HG03460 (cell line): ENCODE data around the gene USP15.

Source experiments
- ATAC-seq: cut with Tn5 transposase; IDR thresholded peaks from one replicate; pipeline ENCODE4 v1.9.1; 2021; ENCODE audit not compliant: unreplicated experiment

Gene USP15

GRCh38 chr12:62279961-62280360 is 19.8 kb downstream of the USP15 start:
- ATAC-seq = no peak

GRCh38 chr12:62282057-62282774 is 22.0 kb downstream of the USP15 start:
- no peak for ATAC-seq

DNA sequence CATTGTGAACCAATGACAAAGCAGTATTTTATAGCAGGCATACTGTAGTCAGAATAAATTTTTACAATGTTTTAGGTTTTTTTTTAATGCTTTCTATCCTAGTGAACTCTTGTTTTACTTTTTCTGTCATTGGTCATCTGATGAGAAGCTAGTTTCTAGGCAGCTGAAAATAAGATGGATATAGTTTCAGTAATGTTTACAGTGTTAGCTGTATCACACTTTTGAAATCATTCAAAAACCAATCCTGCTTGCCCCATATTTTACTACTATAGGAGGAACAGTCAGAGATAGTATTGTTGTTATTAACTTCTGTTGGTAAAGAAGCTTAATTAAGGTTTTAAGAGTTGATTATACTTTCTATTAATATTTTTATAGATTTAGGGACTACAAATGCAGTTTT is 24.5 kb downstream of the USP15 start:
- ATAC-seq = no peak

- ATAC-seq = no peak
Observed at GRCh38 chr12:62285284-62285683, 25.1 kb downstream of the USP15 start.

GRCh38 chr12:62288328-62288727 is 28.1 kb downstream of the USP15 start:
- no peak for ATAC-seq

GRCh38 chr12:62290846-62291245 is 30.6 kb downstream of the USP15 start:
- ATAC-seq = no peak

DNA sequence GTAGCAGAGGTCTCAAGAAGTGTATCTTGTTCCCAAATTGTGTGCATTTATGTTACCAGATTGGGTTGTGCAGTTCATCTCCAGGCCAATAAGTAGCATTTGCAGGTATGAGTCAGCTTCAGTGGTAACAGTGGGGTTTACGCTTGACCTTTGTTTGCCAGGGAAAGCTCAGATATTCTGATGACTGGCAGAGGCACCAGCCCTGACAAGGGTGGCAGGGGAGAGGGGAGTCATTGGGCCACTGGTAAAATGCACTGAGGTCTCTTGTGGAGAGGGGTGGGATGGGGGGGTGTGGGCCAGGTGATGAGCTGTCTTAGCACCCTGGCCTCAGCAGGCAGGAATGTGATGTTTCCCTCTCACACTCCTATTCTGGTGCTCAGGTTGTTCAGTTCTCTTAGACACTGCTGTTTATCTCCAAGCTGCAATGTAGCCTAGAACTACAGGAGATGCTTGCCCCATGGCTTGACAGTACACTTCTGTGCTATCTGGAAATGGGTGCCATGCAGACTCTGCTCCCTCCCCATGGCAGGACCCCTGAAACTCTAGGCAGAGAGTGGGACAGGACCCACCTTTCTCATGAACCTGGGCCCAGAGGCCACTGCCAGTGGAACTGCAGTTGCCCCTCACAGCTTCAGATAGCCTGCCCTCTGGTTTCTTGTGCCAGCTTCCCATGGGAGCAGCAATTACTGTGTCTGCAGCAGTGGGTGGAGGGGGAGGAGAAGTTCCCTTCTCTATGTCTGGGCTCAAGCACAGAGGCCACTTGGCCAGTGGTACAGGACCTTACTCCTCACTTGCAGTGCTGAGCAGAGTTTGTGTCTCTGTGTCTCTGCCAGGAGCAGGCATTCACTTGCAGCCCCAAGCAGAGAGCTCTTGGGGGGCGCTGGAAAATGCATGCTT is 31.9 kb downstream of the USP15 start:
- ATAC-seq = no peak

DNA sequence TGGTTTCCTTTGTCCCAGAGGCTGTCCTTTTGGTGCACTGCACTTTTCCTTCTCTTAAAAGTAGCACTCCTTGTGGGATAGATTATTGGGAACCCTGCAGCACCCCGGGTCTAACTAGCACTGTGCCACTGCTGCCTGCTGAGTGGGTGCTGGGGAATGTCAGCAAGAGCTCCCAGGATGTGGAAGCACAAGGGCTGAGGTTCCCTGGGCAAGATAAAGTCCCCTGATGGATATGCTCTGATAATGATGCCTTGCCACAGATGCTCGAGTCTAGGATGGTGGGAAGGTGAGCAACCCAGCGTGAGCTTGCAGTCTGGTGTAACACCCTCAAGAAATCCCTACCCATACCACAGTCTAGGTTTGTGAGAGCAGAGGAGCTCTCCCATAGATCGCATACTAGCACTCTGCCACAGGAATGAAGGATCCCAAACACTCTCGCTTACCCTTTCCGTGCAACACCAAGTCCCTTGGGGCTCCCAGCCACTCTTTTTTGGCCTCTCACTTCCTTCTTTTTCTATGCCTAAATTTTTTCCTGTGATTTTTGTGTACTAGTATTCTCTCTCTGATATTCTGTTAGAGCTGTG is 32.6 kb downstream of the USP15 start:
- no peak for ATAC-seq

GRCh38 chr12:62294378-62294777 is 34.2 kb downstream of the USP15 start:
- no peak for ATAC-seq

DNA sequence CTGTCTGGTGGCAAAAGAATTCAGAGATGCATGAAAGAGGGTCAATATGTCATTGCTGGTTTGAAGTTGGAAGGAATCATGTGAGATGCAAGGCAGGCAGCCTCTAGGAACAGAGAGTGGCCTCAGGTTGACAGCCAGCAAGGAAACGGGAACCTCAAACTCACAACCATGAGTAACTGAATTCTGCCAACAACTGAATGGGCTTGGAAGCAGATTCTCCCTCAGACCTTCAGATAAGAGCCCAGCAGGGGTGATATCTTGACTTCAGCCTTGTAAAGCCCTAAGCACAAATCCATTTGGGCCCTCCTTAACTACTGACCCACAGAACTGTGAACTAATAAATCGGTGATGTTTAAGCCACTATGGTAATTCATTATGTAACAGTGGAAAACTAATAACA is 35.8 kb downstream of the USP15 start:
- no peak for ATAC-seq

DNA sequence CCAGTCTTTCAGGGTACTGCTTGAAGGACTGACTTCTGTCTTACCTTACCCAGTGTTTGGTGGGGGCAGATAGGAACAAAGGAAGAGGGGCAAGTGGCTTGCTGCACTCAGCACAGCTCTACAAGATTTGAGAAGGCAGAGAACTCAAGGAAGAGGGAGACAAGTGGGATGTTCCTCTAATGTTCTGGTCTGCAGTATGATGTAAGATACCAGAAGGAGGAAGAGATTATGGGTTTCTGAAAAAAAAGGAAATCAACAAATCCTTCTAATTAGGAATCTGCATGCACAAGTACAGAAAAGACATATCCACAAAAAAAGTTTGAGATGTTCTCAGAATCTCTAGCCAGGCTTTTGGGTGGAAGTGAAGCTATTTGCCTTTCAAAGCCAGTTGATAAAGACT is 37.1 kb downstream of the USP15 start:
- ATAC-seq = no peak

DNA sequence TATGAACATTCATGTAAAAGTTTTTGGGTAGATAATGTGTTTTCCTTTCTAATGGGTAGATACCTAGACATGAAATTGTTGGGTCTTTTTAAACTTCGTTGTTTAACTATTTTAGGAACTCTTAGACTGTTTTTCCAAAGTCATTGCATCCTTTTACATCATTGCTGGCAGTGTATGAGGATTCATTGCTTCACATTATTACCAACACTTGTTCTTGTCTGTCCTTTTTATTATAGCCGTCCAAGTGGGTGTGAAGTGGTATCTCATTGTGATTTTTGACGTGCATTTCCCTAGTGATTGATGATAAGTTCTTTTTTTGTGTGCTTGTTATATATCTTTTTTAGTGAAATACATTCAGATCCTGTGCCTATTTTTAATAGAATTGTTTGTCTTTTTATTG is 39.4 kb downstream of the USP15 start:
- ATAC-seq = no peak

- no peak for ATAC-seq
Observed at GRCh38 chr12:62301080-62301798, 41.0 kb downstream of the USP15 start.

DNA sequence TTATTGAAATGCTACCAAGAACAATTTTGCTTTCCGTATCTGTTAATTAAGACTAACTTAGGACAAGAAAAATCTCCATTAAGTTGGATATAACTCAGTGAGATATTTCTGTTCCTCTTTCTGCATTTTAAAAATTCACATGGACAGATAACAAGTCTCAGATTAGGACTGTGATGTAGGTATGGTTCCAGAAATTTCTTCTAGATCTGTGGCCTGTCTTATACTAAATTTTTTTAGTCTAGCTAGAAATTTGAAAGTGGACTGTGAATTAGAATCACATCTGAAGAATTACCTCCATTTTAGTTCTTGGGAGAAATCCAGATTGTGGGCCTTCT is 41.6 kb downstream of the USP15 start:
- ATAC-seq = no peak

DNA sequence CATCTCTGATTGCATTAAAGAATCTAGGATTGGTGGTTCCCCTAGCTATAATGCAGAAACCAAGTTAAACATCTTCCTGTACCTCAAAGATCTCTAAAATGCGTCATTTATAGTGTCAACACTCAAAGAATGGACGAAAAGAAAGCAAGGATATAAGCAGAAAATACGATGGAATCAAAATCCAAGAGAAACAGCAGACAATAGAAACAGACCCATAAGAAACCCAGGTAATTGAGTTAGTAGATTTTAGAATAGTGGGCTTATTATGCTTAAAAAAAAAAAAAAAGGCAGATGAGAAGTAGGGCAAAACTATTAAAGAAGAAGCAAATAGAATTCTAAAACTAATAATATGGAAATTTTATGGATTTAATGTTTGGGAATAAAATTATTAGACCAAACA is 44.4 kb downstream of the USP15 start:
- no peak for ATAC-seq

DNA sequence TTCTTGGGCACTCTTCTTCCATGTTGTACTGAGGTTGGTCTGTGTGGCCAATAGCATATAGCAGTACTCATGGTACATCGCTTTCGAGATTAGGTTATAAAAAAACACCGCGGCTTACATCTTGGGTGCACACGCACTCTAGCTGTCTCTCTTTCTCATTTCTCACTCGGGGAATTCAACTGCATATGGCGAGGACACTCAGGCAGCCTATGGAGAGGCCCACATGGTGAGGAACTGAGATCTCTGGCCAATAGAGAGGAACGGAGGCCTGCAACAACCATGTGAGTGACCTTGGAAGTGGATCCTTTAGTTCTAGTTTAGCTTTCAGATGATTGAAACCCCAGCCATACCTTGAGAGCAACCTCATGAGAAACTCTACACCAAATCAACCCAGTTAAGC is 45.6 kb downstream of the USP15 start:
- no peak for ATAC-seq

DNA sequence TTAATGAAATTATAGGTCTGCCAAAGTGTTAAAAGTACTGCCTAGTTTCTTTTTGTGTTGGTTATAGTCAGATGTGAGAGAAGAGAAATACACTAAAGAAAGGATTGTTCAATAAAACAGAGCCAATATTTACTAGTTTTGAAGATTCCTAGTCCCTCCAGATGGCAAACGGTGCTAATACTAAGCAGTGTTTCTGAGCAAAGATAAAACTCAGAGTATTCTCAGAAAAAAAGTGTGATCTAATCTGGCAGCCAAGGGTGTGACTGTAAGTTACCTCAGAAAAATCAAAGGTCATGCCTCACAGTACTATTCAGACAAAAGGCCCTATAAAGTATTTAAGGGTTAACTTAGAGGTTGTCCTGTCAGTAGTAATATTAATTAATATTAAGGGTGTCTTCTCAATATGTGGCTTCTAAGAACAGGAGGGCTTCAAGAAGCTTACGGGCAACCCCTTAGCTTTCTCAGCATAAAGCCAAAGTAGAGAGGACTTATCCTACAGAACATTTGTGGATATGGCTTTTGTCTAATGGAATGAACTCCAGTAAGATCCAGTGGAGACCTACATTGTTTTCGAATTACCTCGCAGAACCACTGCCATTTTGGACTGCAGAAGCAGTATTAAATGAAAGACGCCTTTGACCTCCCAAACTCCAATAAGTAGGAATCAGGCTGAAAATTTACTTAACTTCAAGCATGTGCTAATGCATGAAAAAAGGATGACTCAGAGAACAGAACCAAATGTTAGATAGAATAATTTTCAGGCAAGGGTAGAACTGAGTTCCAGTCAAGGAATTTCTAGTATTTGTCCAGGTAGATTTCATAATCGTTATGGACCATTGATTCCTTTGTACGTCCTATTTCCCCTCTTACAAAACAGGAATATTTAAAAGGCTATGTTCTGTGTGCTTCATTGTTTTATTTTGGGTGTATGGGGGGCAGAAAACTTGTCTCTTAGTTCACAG is 46.6 kb downstream of the USP15 start:
- ATAC-seq = no peak

- no peak for ATAC-seq
Observed at GRCh38 chr12:62308201-62308600, 48.0 kb downstream of the USP15 start.

- no peak for ATAC-seq
Observed at GRCh38 chr12:62313727-62314380, 53.6 kb downstream of the USP15 start.

GRCh38 chr12:62317017-62317416 is 56.8 kb downstream of the USP15 start:
- no peak for ATAC-seq
